ACC112 (cell line): ENCODE data around the gene TKTL1.
"Not testable (repeated sequence)": the region's sequence is repeated elsewhere in the genome, so short reads cannot be mapped to it uniquely, and the experiment has no call there.

Source experiments
- H2AFZ ChIP-seq: fragments of 200-600 bp; sonication (generic); one replicate; pipeline ENCODE4 v1.6.0; 2017; ENCODE audit warnings: antibody characterized with exemption, low read length; ENCODE audit not compliant: unreplicated experiment
- H3K27ac ChIP-seq: fragments of 200-600 bp; sonication (generic); 2 replicates; pipeline ENCODE4 v1.5.1; 2014; ENCODE audit warnings: low read depth, mild to moderate bottlenecking, antibody characterized with exemption, low read length, moderate library complexity
- H3K27me3 ChIP-seq: fragments of 200-600 bp; sonication (generic); 2 replicates; pipeline ENCODE4 v1.6.1; 2014; ENCODE audit warnings: mild to moderate bottlenecking, antibody characterized with exemption, low read length, moderate library complexity, mixed read lengths; ENCODE audit not compliant: insufficient read depth
- H3K36me3 ChIP-seq: fragments of 200-600 bp; sonication (generic); 2 replicates; pipeline ENCODE4 v1.6.1; 2016; ENCODE audit warnings: mild to moderate bottlenecking, antibody characterized with exemption, low read length, moderate library complexity, mixed read lengths; ENCODE audit not compliant: insufficient read depth
- H3K4me1 ChIP-seq: fragments of 200-600 bp; sonication (generic); one replicate; pipeline ENCODE4 v1.6.1; 2016; ENCODE audit warnings: low read length, mixed read lengths; ENCODE audit not compliant: insufficient read depth, unreplicated experiment, control insufficient read depth
- H3K4me3 ChIP-seq: fragments of 200-600 bp; sonication (generic); 2 replicates; pipeline ENCODE4 v1.5.1; 2014; ENCODE audit warnings: mild to moderate bottlenecking, low read depth, low read length
- H3K79me2 ChIP-seq: fragments of 200-600 bp; sonication (generic); one replicate; pipeline ENCODE4 v1.6.0; 2016; ENCODE audit warnings: low read length; ENCODE audit not compliant: control insufficient read depth, unreplicated experiment, insufficient read depth

Gene TKTL1, protein sequence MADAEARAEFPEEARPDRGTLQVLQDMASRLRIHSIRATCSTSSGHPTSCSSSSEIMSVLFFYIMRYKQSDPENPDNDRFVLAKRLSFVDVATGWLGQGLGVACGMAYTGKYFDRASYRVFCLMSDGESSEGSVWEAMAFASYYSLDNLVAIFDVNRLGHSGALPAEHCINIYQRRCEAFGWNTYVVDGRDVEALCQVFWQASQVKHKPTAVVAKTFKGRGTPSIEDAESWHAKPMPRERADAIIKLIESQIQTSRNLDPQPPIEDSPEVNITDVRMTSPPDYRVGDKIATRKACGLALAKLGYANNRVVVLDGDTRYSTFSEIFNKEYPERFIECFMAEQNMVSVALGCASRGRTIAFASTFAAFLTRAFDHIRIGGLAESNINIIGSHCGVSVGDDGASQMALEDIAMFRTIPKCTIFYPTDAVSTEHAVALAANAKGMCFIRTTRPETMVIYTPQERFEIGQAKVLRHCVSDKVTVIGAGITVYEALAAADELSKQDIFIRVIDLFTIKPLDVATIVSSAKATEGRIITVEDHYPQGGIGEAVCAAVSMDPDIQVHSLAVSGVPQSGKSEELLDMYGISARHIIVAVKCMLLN

DNA sequence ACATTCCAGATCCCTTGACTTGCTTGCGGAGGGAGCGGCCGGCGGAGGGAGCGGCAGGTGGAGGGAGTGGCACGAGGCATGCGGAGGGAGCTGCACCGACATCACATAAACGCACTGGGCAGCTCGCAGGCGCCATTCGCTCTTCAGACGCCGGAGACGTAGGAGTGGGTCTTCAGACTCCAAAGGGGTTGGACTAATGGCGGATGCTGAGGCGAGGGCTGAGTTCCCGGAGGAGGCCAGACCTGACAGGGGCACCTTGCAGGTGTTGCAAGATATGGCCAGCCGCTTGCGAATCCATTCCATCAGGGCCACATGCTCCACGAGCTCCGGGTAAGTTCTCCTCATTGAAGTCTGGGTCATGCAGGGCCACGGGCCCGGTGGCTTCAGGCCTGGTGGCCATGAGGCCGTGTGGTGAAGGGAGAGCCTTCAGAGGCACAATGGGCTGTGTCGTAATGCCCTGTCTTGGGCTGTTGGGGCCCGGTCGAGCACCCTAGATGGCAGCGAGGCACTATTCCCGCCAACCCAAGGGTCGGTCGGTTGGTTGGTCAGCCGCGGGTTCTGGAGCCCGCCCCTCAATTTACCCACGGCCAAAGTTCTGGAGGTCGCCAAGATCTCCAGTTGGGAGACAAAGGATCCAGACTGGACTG, at the start of gene TKTL1:
TSS of gene TKTL1 (plus strand) at position 132 of the 647 bp plus-strand sequence. CDS start at position 197, 65 bp downstream.
- no peaks in the 10 kb centered on the region for H3K4me1 ChIP-seq
- no peaks in the 10 kb centered on the region for H3K27me3 ChIP-seq
- no peaks in the 10 kb centered on the region for H3K36me3 ChIP-seq
- H2AFZ ChIP-seq, result no peak within 1 kb of the TSS
- H3K4me3 ChIP-seq, result no peak within 1 kb of the TSS
- H3K27ac ChIP-seq, result no peak within 1 kb of the TSS
- H3K79me2 ChIP-seq, result no peaks in the 10 kb centered on the region

DNA sequence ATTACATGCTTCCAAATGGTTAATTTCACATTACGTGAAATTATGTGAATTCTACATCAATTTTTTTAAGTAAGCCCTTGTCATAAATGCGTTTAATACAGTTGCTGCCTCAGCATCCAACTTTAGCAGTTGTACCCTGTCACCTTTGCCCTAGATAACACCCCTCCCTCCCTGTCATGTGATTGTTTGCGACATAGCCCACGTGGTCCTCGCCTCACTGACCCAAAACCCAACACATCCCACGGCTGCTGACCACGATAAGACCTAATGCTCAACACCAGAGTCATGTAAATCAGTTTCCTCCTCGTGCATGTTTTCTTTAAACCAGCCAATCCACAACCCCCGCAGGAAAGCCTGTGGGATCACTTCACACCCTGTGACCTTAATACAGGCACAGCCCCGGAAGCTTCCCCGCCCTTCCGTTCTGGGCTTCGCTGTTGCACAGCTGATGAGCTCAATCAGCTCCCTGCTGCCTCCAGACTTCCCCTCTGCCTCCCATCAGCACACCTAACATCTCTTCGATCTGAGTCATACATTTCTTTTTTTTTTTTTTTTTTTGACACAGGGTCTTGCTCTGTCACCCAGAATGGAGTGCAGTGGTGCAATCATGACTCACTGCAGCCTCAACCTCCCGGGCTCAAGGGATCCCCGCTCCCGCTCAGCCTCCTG, 48.1 kb upstream of the TKTL1 start:
- H3K36me3 ChIP-seq, H3K4me3 ChIP-seq, H3K27ac ChIP-seq, H3K79me2 ChIP-seq, H3K27me3 ChIP-seq, H2AFZ ChIP-seq, H3K4me1 ChIP-seq: not testable (repeated sequence)

DNA sequence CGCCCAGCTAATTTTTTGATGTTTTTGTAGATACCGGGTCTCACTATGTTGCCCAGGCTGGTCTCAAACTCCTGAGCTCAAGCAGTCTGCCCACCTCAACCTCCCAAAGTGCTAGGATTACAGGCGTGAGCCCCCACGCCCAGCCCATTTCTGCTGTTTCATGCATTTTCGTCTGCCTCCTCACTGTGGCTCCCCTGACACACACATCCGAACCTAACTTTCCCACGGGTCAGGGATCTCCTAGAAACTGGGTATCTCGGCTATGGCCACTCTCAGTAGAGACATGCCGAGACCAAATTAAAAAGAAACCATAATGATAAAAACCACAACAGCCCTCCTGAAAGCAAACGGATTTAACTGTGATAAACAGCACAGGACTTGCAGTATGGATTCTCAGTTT, 47.5 kb upstream of the TKTL1 start:
- H3K4me1 ChIP-seq, H3K36me3 ChIP-seq, H3K79me2 ChIP-seq, H3K27me3 ChIP-seq, H2AFZ ChIP-seq, H3K27ac ChIP-seq, H3K4me3 ChIP-seq: not testable (repeated sequence)

DNA sequence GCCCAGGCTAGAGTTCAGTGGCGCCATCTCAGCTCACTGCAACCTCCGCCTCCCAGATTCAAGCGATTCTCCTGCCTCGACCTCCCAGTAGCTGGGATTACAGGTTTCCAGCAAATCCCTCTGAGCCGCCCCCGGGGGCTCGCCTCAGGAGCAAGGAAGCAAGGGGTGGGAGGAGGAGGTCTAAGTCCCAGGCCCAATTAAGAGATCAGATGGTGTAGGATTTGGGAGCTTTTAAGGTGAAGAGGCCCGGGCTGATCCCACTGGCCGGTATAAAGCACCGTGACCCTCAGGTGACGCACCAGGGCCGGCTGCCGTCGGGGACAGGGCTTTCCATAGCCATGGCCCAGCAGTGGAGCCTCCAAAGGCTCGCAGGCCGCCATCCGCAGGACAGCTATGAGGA, 38.3 kb upstream of the TKTL1 start, which contains the start of gene OPN1MW3:
TSS of gene OPN1MW3 (plus strand) at position 301 of the 400 bp plus-strand sequence. CDS start at position 339, 38 bp downstream.
- not testable (repeated sequence) for H3K4me1 ChIP-seq, H3K4me3 ChIP-seq

DNA sequence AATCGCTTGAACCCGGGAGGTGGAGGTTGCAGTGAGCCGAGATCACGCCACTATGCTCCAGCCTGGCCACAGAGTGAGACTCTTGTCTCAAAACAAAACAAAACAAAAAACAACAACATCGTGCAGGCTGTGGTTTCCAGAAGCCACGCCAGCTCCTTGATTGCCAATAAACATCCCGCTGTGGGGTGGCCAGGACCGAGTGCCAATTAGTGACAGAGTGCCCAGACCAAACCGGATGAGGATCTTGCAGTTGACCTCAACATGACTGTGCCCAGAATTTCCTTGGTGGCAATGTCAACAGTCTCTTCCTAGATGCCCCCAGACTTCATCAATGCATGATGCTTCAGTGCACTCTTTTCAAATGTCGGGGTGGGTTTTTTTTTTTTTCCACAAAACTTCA, 36.9 kb upstream of the TKTL1 start:
- H3K36me3 ChIP-seq, H3K4me3 ChIP-seq, H3K27ac ChIP-seq, H3K4me1 ChIP-seq, H3K79me2 ChIP-seq, H3K27me3 ChIP-seq, H2AFZ ChIP-seq: not testable (repeated sequence)

More for the DNA sequence above, 38.3 kb upstream of the TKTL1 start, which contains the start of gene OPN1MW3:
- H3K27me3 ChIP-seq, H3K36me3 ChIP-seq, H2AFZ ChIP-seq, H3K27ac ChIP-seq, H3K79me2 ChIP-seq: not testable (repeated sequence)

DNA sequence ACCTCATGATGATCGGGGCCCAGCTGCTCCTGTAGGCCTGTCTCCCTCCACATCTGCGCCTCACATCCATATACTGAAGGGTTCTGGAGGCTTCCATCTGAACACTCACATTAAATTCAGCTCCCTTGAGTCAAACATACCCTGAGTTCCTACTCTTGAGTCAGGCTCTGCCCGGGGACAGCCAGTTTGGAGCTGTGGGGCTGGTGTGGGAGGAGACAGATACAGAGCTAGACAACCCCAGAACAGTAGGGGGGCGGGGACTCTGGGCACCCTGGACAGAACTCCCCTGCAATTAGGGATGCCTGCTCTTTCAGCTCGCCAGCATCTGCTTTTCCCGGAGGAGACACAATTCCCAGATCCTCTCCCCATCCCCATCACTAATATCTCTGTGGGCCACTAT, 32.5 kb upstream of the TKTL1 start:
- not testable (repeated sequence) for H3K4me3 ChIP-seq, H3K27me3 ChIP-seq, H3K27ac ChIP-seq, H3K36me3 ChIP-seq, H3K79me2 ChIP-seq, H2AFZ ChIP-seq, H3K4me1 ChIP-seq

DNA sequence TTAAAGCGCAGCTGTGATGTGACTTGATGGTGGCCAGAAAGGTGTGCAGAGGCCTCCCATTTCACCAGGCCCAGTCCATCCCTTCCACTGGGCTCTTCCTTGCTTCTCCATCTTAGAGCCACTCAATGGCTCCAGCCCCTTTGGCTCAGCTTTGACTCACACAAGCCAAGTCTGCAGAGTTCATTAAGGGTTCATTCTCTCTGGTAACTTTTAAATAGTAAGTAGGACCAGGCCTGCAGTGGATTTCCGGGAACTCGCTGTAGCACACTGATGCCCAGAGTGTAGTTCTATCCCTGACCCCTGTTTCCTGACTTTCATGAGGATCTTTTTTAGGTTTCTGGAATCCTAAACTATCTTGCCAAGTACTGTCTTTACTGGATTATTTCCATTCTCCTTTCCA, 26.4 kb upstream of the TKTL1 start:
- H3K4me1 ChIP-seq, result not testable (repeated sequence)

DNA sequence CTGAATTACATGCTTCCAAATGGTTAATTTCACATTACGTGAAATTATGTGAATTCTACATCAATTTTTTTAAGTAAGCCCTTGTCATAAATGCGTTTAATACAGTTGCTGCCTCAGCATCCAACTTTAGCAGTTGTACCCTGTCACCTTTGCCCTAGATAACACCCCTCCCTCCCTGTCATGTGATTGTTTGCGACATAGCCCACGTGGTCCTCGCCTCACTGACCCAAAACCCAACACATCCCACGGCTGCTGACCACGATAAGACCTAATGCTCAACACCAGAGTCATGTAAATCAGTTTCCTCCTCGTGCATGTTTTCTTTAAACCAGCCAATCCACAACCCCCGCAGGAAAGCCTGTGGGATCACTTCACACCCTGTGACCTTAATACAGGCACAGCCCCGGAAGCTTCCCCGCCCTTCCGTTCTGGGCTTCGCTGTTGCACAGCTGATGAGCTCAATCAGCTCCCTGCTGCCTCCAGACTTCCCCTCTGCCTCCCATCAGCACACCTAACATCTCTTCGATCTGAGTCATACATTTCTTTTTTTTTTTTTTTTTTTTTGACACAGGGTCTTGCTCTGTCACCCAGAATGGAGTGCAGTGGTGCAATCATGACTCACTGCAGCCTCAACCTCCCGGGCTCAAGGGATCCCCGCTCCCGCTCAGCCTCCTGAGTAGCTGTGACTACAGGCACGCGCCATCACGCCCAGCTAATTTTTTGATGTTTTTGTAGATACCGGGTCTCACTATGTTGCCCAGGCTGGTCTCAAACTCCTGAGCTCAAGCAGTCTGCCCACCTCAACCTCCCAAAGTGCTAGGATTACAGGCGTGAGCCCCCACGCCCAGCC, 10.9 kb upstream of the TKTL1 start:
- not testable (repeated sequence) for H3K27me3 ChIP-seq, H3K79me2 ChIP-seq, H3K4me1 ChIP-seq, H3K36me3 ChIP-seq, H3K4me3 ChIP-seq, H3K27ac ChIP-seq, H2AFZ ChIP-seq

More for the DNA sequence above, 26.4 kb upstream of the TKTL1 start:
- H3K79me2 ChIP-seq, H3K4me3 ChIP-seq, H3K36me3 ChIP-seq, H3K27ac ChIP-seq, H3K27me3 ChIP-seq, H2AFZ ChIP-seq: not testable (repeated sequence)

DNA sequence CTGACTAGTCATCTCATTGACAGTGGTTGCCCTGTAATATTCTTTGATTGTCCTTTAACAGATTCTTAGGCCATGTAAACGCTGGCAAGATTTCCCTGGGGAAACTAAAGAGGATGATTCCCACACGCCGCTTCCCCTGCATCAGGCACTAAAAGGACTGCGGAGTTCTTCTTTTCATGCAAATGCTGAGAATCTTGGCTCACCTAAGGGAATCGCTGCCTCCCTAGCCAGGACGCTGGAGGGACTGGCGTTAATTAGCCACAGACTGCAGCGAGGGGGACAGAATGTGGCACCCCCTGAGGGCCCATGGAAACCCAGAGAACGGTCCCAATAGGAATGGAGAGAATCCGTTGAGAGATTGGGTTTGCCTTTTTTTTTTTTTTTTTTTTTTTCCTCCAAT, 9.2 kb upstream of the TKTL1 start:
- not testable (repeated sequence) for H3K36me3 ChIP-seq, H3K27ac ChIP-seq, H3K79me2 ChIP-seq, H3K4me3 ChIP-seq, H3K4me1 ChIP-seq, H3K27me3 ChIP-seq, H2AFZ ChIP-seq
